Panc1 (cell line): ENCODE measurements around the gene KCNAB3. TPM values are rescaled to one million over a fixed set of nuclear protein-coding genes. Genes with fewer than 3 reads are reported as not detected.

Experiments used
- ATAC-seq: fragments of 200-7000 bp; cut with Tn5 transposase; 2 replicates; pipeline ENCODE4 v1.9.1; 2020; ENCODE audit warnings: mild to moderate bottlenecking, moderate library complexity
- BruUV-seq: library from RNA; stranded (reverse); fragments of 400-500 nt; replicated peaks from 2 replicates; lab custom pipeline; 2021; lab: Mats Ljungman, UMichigan
- CTCF ChIA-PET: fragments of 300-600 bp; sonication (Branson Sonifier 250); formaldehyde crosslinking; loops from one replicate; lab custom pipeline; 2022; ENCODE audit warnings: antibody characterized with exemption; lab: Charles Lee
- POLR2A ChIA-PET: fragments of 300-600 bp; sonication (Branson Sonifier 250); formaldehyde crosslinking; loops from one replicate; lab custom pipeline; 2022; ENCODE audit warnings: antibody characterized with exemption; lab: Charles Lee
- DNase-seq: peaks from one replicate; pipeline ENCODE4 v3.0.0-alpha.2; 2010; ENCODE audit warnings: low read depth, low spot score
- H3K27ac ChIP-seq: 2 replicates; pipeline ENCODE4 v1.5.1; 2011; ENCODE audit warnings: mild to moderate bottlenecking, low read length, inconsistent platforms
- H3K27me3 ChIP-seq: fragments of 200-500 bp; sonication (Bioruptor generic); 2 replicates; pipeline ENCODE4 v1.6.0; 2014; ENCODE audit warnings: low read length, inconsistent platforms; ENCODE audit not compliant: control insufficient read depth, insufficient read depth
- H3K36me3 ChIP-seq: fragments of 200-500 bp; sonication (Bioruptor generic); 2 replicates; pipeline ENCODE4 v1.5.1; 2014; ENCODE audit warnings: inconsistent platforms, mild to moderate bottlenecking, low read length, moderate library complexity; ENCODE audit not compliant: control insufficient read depth, insufficient read depth
- H3K4me1 ChIP-seq: 2 replicates; pipeline ENCODE4 v1.5.1; 2011; ENCODE audit warnings: inconsistent platforms, mild to moderate bottlenecking, low read length, moderate library complexity; ENCODE audit not compliant: control insufficient read depth, insufficient read depth
- H3K4me3 ChIP-seq, 2 experiments: 2 replicates each; pipeline ENCODE4 v1.5.1; 2011 to 2012; ENCODE audit warnings: low read depth in 2 of 2, low read length in 2 of 2, mild to moderate bottlenecking in 2 of 2, inconsistent platforms in 1 of 2, moderate library complexity in 1 of 2
- H3K9me3 ChIP-seq: fragments of 200-500 bp; sonication (Bioruptor generic); 2 replicates; pipeline ENCODE4 v1.5.1; 2014; ENCODE audit warnings: low read depth, mild to moderate bottlenecking, inconsistent platforms, low read length, moderate library complexity; ENCODE audit not compliant: control insufficient read depth, insufficient read depth
- POLR2AphosphoS5 ChIP-seq: IDR thresholded peaks from 2 replicates; pipeline ENCODE4 v1.6.1; 2012; ENCODE audit warnings: mild to moderate bottlenecking, low read depth, low read length, moderate library complexity
- REST ChIP-seq, 2 experiments: IDR thresholded peaks; 2 replicates each; pipeline ENCODE4 v1.6.1; 2011 to 2012; ENCODE audit warnings: low read depth in 2 of 2, control low read depth in 1 of 2, low read length in 1 of 2, mild to moderate bottlenecking in 1 of 2, moderate library complexity in 1 of 2; ENCODE audit not compliant: insufficient read depth in 1 of 2
- SIN3A ChIP-seq: IDR thresholded peaks from 2 replicates; pipeline ENCODE4 v1.6.1; 2012; ENCODE audit warnings: low read depth, mild to moderate bottlenecking, low read length, moderate library complexity, borderline replicate concordance; ENCODE audit not compliant: insufficient read depth
- TCF7L2 ChIP-seq: IDR thresholded peaks from 2 replicates; pipeline ENCODE4 v1.6.1; 2011; ENCODE audit warnings: mild to moderate bottlenecking, low read depth, low read length, inconsistent platforms
- in situ Hi-C: cut with HindIII; loops from 2 replicates; pipeline ENCODE4 v1.10.0; 2016; ENCODE audit warnings: low sequenced_read_pairs, low pct_unique_long_range_greater_than_20kb
- intact Hi-C: fragments of 100-400 bp; cut with micrococcal nuclease; formaldehyde crosslinking; loops from one replicate; pipeline ENCODE4 v1.10.0; 2022; ENCODE audit not compliant: unreplicated experiment
- total RNA-seq: library from RNA; stranded (reverse); gene quantifications from one replicate; pipeline ENCODE4 v1.2.1, GENCODE V29; 2021; ENCODE audit not compliant: unreplicated experiment
- TF ChIP-seq, protein P1 (sequence below): fragments of 450-650 bp; IDR thresholded peaks from 2 replicates; pipeline ENCODE4 v1.5.1; 2017; ENCODE audit warnings: mild to moderate bottlenecking

Gene KCNAB3
- total RNA-seq, 1 experiment from 2014 or later: 3.5 TPM

DNA sequence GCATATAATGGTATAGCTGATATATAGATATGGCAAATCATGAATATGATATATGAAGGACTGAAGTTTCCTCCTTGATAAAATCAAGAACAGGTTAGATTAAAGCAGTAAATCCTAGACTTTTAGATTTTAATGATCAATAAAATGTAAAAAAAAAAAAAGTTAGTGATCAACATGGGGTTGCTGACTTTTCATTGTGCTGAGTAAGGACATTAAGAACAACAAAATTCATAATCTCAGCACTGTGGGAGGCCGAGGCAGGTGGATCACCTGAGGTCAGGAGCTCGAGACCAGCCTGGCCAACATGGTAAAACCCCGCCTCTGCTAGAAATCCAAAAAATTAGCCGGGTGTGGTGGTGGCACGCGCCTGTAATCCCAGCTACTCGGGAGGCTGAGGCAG, 51.4 kb downstream of the KCNAB3 start:
- no TSS peak for BruUV-seq
- TF ChIP-seq REST (IDR thresholded peaks at IDR 0.05; ENCODE audit: insufficient read depth in 1 of 2, low read depth in 2 of 2, low read length in 1 of 2) (no peak), SIN3A (no peak), TCF7L2 (no peak), POLR2AphosphoS5 (no peak)
- TF ChIP-seq, protein P1, sequence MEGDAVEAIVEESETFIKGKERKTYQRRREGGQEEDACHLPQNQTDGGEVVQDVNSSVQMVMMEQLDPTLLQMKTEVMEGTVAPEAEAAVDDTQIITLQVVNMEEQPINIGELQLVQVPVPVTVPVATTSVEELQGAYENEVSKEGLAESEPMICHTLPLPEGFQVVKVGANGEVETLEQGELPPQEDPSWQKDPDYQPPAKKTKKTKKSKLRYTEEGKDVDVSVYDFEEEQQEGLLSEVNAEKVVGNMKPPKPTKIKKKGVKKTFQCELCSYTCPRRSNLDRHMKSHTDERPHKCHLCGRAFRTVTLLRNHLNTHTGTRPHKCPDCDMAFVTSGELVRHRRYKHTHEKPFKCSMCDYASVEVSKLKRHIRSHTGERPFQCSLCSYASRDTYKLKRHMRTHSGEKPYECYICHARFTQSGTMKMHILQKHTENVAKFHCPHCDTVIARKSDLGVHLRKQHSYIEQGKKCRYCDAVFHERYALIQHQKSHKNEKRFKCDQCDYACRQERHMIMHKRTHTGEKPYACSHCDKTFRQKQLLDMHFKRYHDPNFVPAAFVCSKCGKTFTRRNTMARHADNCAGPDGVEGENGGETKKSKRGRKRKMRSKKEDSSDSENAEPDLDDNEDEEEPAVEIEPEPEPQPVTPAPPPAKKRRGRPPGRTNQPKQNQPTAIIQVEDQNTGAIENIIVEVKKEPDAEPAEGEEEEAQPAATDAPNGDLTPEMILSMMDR: no peak
- ATAC-seq (no peak), DNase-seq (no peak)
- no peak overlapping the region for H3K27ac ChIP-seq
- POLR2A ChIA-PET: interaction anchor here (0.7 kb wide), 1 partner anchor 53 kb away, joined by 7 read pairs; no protein-coding TSS in a partner anchor
- in situ Hi-C loops (no loop called here), intact Hi-C loops (no loop called here)
- CTCF ChIA-PET: no interaction called here
- H3K4me3 ChIP-seq: no peak overlapping the region
- H3K27me3 ChIP-seq: no peaks in the 10 kb centered on the region
- peaks cover 6% of the 10 kb centered on the region; the same call in 1 of the 2 replicates for H3K4me1 ChIP-seq
- peaks cover 9% of the 10 kb centered on the region; the same call in 1 of the 2 replicates for H3K36me3 ChIP-seq
- no peaks in the 10 kb centered on the region for H3K9me3 ChIP-seq

- intact Hi-C loops: no loop called here
- DNase-seq: no peak
- ChIA-PET POLR2A (no interaction called here), CTCF (no interaction called here)
- Histone ChIP-seq H3K4me3 (no peak overlapping the region), H3K9me3 (no peaks in the 10 kb centered on the region), H3K27me3 (no peaks in the 10 kb centered on the region), H3K4me1 (no peaks in the 10 kb centered on the region), H3K27ac (no peak overlapping the region), H3K36me3 (peaks cover 9% of the 10 kb centered on the region; the same call in 1 of the 2 replicates)
- TF ChIP-seq TCF7L2 (no peak), POLR2AphosphoS5 (no peak)
- TSS peak; percentile 71 for BruUV-seq
- no peak for ATAC-seq
- in situ Hi-C loops: no loop called here
Measured at GRCh38 chr17:7875804-7876370, 53.8 kb downstream of the KCNAB3 start.

- DNase-seq: no peak
- H3K9me3 ChIP-seq: no peaks in the 10 kb centered on the region
- H3K27ac ChIP-seq: no peak overlapping the region
- ChIA-PET POLR2A (no interaction called here), CTCF (no interaction called here)
- TF ChIP-seq POLR2AphosphoS5 (no peak), SIN3A (no peak), REST (IDR thresholded peaks at IDR 0.05; ENCODE audit: insufficient read depth in 1 of 2, low read depth in 2 of 2, low read length in 1 of 2) (no peak), TCF7L2 (no peak)
- TF ChIP-seq, protein P1: no peak
- no peaks in the 10 kb centered on the region for H3K27me3 ChIP-seq
- no peak for ATAC-seq
- in situ Hi-C loops (no loop called here), intact Hi-C loops (no loop called here)
- no TSS peak for BruUV-seq
- no peaks in the 10 kb centered on the region for H3K4me1 ChIP-seq
- H3K36me3 ChIP-seq: peaks cover 7% of the 10 kb centered on the region; the same call in 1 of the 2 replicates
- H3K4me3 ChIP-seq: no peak overlapping the region
Measured at GRCh38 chr17:7873051-7873450, 56.6 kb downstream of the KCNAB3 start.
